ENCODE results near the gene GATB. TPM values are rescaled to one million over a fixed set of nuclear protein-coding genes. Genes with fewer than 3 reads are reported as not detected.

GATB gene
- total and polyA plus RNA-seq, 10 of the 15 experiments (the other 5 are each of a cell fraction or from before 2014, with no cell fraction given), result 20.5 to 37.3 (median 30.5) TPM

GRCh38 chr4:151649479-151649878 lies 111.3 kb downstream of the GATB start:
- FAIRE-seq (no peak), DNase-seq (ENCODE audit: low read depth, low spot score) (no peak), ATAC-seq (peak; percentile 62)
- no peaks in the 10 kb centered on the region for H4K20me1 ChIP-seq (ENCODE audit: control insufficient read depth, insufficient read depth)
- 41% methylated on average over 13 of the region's 13 CpGs for WGBS (ENCODE audit: insufficient coverage, insufficient replicate concordance, low lambda C conversion rate, missing lambda C conversion rate)
- H3K9ac ChIP-seq (ENCODE audit: control insufficient read depth, insufficient read depth, low read length), result no peak overlapping the region
- ChIA-PET CTCF (interaction anchor here (1.6 kb wide), 1 partner anchor 11 kb away, joined by 3 read pairs; no protein-coding TSS in a partner anchor), RAD21 (ENCODE audit: unreplicated experiment) (no interaction called here), SMC1A (ENCODE audit: uncharacterized antibody, unreplicated experiment) (interaction anchor here (1.2 kb wide), 1 partner anchor 9 kb away, joined by 4 read pairs; no protein-coding TSS in a partner anchor), POLR2A (no interaction called here)
- intact Hi-C loops (cut with micrococcal nuclease; ENCODE audit: unreplicated experiment), result no loop called here
- in situ Hi-C loops (cut with MboI), result no loop called here
- BruUV-seq (replicated peaks), result no TSS peak
- no peaks in the 10 kb centered on the region for H3K79me2 ChIP-seq (ENCODE audit: control insufficient read depth, insufficient read depth, low read length)
- no peak overlapping the region for H2AFZ ChIP-seq (ENCODE audit: control insufficient read depth, low read depth, low read length)
- H3K36me3 ChIP-seq (ENCODE audit: control insufficient read depth in 2 of 2, insufficient read depth in 2 of 2, low read length in 1 of 2), result no peaks in the 10 kb centered on the region
- TF ChIP-seq PAX8 (IDR thresholded peaks at IDR 0.05) (no peak), ATF7 (IDR thresholded peaks at IDR 0.05; ENCODE audit: low read depth) (no peak), RAD21 (IDR thresholded peaks at IDR 0.05; ENCODE audit: insufficient read depth, low read depth, low read length) (peak; percentile 13; the same call in 1 of the 2 replicates)
- no peak overlapping the region for H3K4me2 ChIP-seq (ENCODE audit: control insufficient read depth, insufficient read depth)
- no peaks in the 10 kb centered on the region for H3K4me1 ChIP-seq (ENCODE audit: control insufficient read depth, insufficient read depth, low read length)
- H3K27ac ChIP-seq (ENCODE audit: control insufficient read depth, insufficient read depth), result no peak overlapping the region
- no peak overlapping the region for H3K4me3 ChIP-seq
- peaks cover 0 to 5% of the 10 kb centered on the region in 2 experiments; a peak in 1 of 4 replicates for H3K27me3 ChIP-seq (replicated peaks in 1 of 2; ENCODE audit: control insufficient read depth in 2 of 2, insufficient read depth in 2 of 2, low read length in 1 of 2)
- H3K9me3 ChIP-seq (replicated peaks; ENCODE audit: control insufficient read depth, insufficient read depth, low read length), result no peaks in the 10 kb centered on the region

- no TSS peak for BruUV-seq (replicated peaks)
- Histone ChIP-seq H3K9ac (ENCODE audit: control insufficient read depth, insufficient read depth, low read length) (no peak overlapping the region), H3K36me3 (ENCODE audit: control insufficient read depth in 2 of 2, insufficient read depth in 2 of 2, low read length in 1 of 2) (no peaks in the 10 kb centered on the region), H2AFZ (ENCODE audit: control insufficient read depth, low read depth, low read length) (no peak overlapping the region), H3K4me2 (ENCODE audit: control insufficient read depth, insufficient read depth) (no peak overlapping the region), H3K27ac (ENCODE audit: control insufficient read depth, insufficient read depth) (no peak overlapping the region), H3K4me1 (ENCODE audit: control insufficient read depth, insufficient read depth, low read length) (no peaks in the 10 kb centered on the region), H3K9me3 (replicated peaks; ENCODE audit: control insufficient read depth, insufficient read depth, low read length) (no peaks in the 10 kb centered on the region), H3K79me2 (ENCODE audit: control insufficient read depth, insufficient read depth, low read length) (no peaks in the 10 kb centered on the region), H4K20me1 (ENCODE audit: control insufficient read depth, insufficient read depth) (no peaks in the 10 kb centered on the region), H3K4me3 (no peak overlapping the region), H3K27me3 (replicated peaks in 1 of 2; ENCODE audit: control insufficient read depth in 2 of 2, insufficient read depth in 2 of 2, low read length in 1 of 2) (peaks cover 0 to 5% of the 10 kb centered on the region in 2 experiments; a peak in 1 of 4 replicates)
- intact Hi-C loops (cut with micrococcal nuclease; ENCODE audit: unreplicated experiment) (no loop called here), in situ Hi-C loops (cut with MboI) (no loop called here)
- no peak; the same call in 2 of the 3 replicates for ATAC-seq
- no peak for DNase-seq (ENCODE audit: low read depth, low spot score)
- ChIA-PET SMC1A (ENCODE audit: uncharacterized antibody, unreplicated experiment) (no interaction called here), CTCF (no interaction called here), POLR2A (no interaction called here), RAD21 (ENCODE audit: unreplicated experiment) (no interaction called here)
- TF ChIP-seq CTCF (IDR thresholded peaks at IDR 0.05 in 2 of 3, conservative IDR thresholded peaks at IDR 0.05 in 1 of 3; ENCODE audit: control insufficient read depth in 2 of 3, extremely low read depth in 1 of 3, insufficient read depth in 1 of 3, low read depth in 3 of 3, low read length in 3 of 3), result 0 out of 6 replicates have a peak, but pooled peaks of 1 of the 3 experiments have one; percentile 2
- TF ChIP-seq BCL3 (IDR thresholded peaks at IDR 0.05; ENCODE audit: borderline replicate concordance, insufficient read depth, low read depth, low read length, poor library complexity, severe bottlenecking), result no peak
- FAIRE-seq, result no peak
- 62% methylated on average over 5 of the region's 5 CpGs for WGBS (ENCODE audit: insufficient coverage, insufficient replicate concordance, low lambda C conversion rate, missing lambda C conversion rate)
Observed at GRCh38 chr4:151646322-151646721, 114.5 kb downstream of the GATB start.

Measured in GM12878 (cell line).